HL-60 (cell line): ENCODE measurements around the gene NR2C2AP.

Experiments used
- GABPA ChIP-seq: IDR thresholded peaks from 2 replicates; pipeline ENCODE4 v1.6.1; 2012; ENCODE audit warnings: low read depth
- POLR2AphosphoS5 ChIP-seq: IDR thresholded peaks from 2 replicates; pipeline ENCODE4 v1.6.1; 2012; ENCODE audit warnings: low read depth
- TF ChIP-seq, protein P1 (sequence below): IDR thresholded peaks from one replicate; pipeline ENCODE4 v1.5.1; 2011; ENCODE audit warnings: low read length, control low read depth, inconsistent platforms; ENCODE audit not compliant: insufficient read depth

DNA sequence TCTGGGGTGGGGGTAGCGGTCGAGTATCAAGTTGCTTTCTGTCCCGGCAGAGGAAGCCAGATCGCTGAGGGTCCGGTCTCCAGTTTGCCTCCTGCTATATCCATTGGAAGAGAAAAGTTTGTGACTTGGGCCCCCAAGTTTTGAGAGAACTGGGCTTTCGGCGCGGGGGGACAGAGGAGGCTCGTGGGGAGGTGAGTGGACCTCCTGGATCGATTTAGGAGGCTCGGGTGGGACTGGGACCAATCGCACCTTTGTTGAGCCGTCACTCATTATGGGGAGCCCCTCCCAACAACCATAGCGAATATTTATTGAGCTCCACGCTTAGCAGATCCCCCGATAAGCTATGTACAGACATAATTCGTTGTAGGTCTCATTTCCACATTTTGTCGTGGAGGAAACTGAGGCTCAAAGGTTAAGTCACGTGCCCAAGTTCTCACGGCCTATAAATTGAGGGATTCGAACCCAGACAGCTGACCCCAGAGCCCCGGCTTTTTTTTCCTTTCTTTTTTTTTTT lies 10.2 kb downstream of the NR2C2AP start:
- TF ChIP-seq, protein P1, sequence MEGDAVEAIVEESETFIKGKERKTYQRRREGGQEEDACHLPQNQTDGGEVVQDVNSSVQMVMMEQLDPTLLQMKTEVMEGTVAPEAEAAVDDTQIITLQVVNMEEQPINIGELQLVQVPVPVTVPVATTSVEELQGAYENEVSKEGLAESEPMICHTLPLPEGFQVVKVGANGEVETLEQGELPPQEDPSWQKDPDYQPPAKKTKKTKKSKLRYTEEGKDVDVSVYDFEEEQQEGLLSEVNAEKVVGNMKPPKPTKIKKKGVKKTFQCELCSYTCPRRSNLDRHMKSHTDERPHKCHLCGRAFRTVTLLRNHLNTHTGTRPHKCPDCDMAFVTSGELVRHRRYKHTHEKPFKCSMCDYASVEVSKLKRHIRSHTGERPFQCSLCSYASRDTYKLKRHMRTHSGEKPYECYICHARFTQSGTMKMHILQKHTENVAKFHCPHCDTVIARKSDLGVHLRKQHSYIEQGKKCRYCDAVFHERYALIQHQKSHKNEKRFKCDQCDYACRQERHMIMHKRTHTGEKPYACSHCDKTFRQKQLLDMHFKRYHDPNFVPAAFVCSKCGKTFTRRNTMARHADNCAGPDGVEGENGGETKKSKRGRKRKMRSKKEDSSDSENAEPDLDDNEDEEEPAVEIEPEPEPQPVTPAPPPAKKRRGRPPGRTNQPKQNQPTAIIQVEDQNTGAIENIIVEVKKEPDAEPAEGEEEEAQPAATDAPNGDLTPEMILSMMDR: no peak
- TF ChIP-seq GABPA (no peak), POLR2AphosphoS5 (no peak)
